MCF 10A (cell line): ENCODE data around the gene CPXM1. TPM values are rescaled to one million over a fixed set of nuclear protein-coding genes. Genes with fewer than 3 reads are reported as not detected.

Experiments used
- BruUV-seq: library from RNA; stranded (reverse); fragments of 400-500 nt; replicated peaks from 2 replicates; lab custom pipeline; 2021; lab: Mats Ljungman, UMichigan
- CTCF ChIA-PET: fragments of 300-600 bp; sonication (Branson Sonifier 250); formaldehyde crosslinking; extraction: SDS; loops from one replicate; lab custom pipeline; 2021; ENCODE audit warnings: antibody characterized with exemption, inconsistent platforms; lab: Yijun Ruan, JAX
- POLR2A ChIA-PET: fragments of 300-600, 350-650 bp; sonication (Branson Sonifier 250); formaldehyde crosslinking; extraction: SDS; loops from one replicate; lab custom pipeline; 2020; ENCODE audit warnings: antibody characterized with exemption, inconsistent platforms; lab: Yijun Ruan, JAX
- DNase-seq: peaks from one replicate; pipeline ENCODE4 v3.0.0-alpha.2; 2018; ENCODE audit not compliant: unreplicated experiment
- H3K27ac Mint-ChIP-seq: one replicate; pipeline ENCODE4 v1.8.0; 2022; ENCODE audit warnings: mild to moderate bottlenecking, low read depth, mixed read lengths; ENCODE audit not compliant: unreplicated experiment
- H3K27me3 Mint-ChIP-seq: one replicate; pipeline ENCODE4 v1.8.0; 2022; ENCODE audit warnings: mixed read lengths; ENCODE audit not compliant: insufficient read depth, unreplicated experiment
- H3K36me3 Mint-ChIP-seq: one replicate; pipeline ENCODE4 v1.8.0; 2022; ENCODE audit warnings: mild to moderate bottlenecking, moderate library complexity, mixed read lengths; ENCODE audit not compliant: insufficient read depth, unreplicated experiment
- H3K4me1 Mint-ChIP-seq: one replicate; pipeline ENCODE4 v1.8.0; 2022; ENCODE audit warnings: mixed read lengths; ENCODE audit not compliant: insufficient read depth, unreplicated experiment
- H3K4me3 Mint-ChIP-seq: one replicate; pipeline ENCODE4 v1.8.0; 2022; ENCODE audit warnings: mild to moderate bottlenecking, moderate library complexity, mixed read lengths; ENCODE audit not compliant: unreplicated experiment
- H3K9me3 Mint-ChIP-seq: one replicate; pipeline ENCODE4 v1.8.0; 2022; ENCODE audit warnings: mixed read lengths; ENCODE audit not compliant: unreplicated experiment
- CTCF ChIP-seq: fragments of 200-600 bp; IDR thresholded peaks from one replicate; pipeline ENCODE4 v1.8.0; 2022; ENCODE audit warnings: antibody characterized with exemption, mild to moderate bottlenecking; ENCODE audit not compliant: unreplicated experiment
- intact Hi-C: fragments of 100-400 bp; cut with micrococcal nuclease; formaldehyde crosslinking; loops from 2 replicates; pipeline ENCODE4 v1.14.1; 2022
- total RNA-seq: library from RNA; stranded (reverse); gene quantifications from 2 replicates; pipeline ENCODE4 v1.2.3, GENCODE V29; 2022

CPXM1 gene
- total RNA-seq, 1 experiment from 2014 or later: not detected

GRCh38 chr20:2796011-2796660, 4.3 kb downstream of the CPXM1 start:
- no peak overlapping the region for H3K4me3 Mint-ChIP-seq
- no peaks in the 10 kb centered on the region for H3K36me3 Mint-ChIP-seq
- peaks cover 64% of the 10 kb centered on the region for H3K27me3 Mint-ChIP-seq
- TF ChIP-seq CTCF: no peak
- ChIA-PET CTCF (interaction anchor here (0.7 to 0.9 kb wide), 3 partner anchors 42 to 320 kb away, joined by 3 to 5 read pairs (median 5); no protein-coding TSS in a partner anchor), POLR2A (interaction anchor here (0.6 kb wide), 1 partner anchor 1428 kb away, joined by 3 read pairs; no protein-coding TSS in a partner anchor)
- DNase-seq: no peak
- intact Hi-C loops: no loop called here
- no peaks in the 10 kb centered on the region for H3K9me3 Mint-ChIP-seq
- no peak overlapping the region for H3K27ac Mint-ChIP-seq
- no TSS peak for BruUV-seq
- H3K4me1 Mint-ChIP-seq: peaks cover 5% of the 10 kb centered on the region

GRCh38 chr20:2795451-2795850, 5.0 kb downstream of the CPXM1 start:
- Mint-ChIP-seq H3K27ac (no peak overlapping the region), H3K36me3 (no peaks in the 10 kb centered on the region), H3K4me1 (peaks cover 5% of the 10 kb centered on the region), H3K4me3 (no peak overlapping the region), H3K9me3 (no peaks in the 10 kb centered on the region), H3K27me3 (peaks cover 64% of the 10 kb centered on the region)
- intact Hi-C loops: no loop called here
- POLR2A ChIA-PET: no interaction called here
- CTCF ChIA-PET: interaction anchor here (0.7 to 0.8 kb wide), 3 partner anchors 11 to 320 kb away, joined by 3 to 5 read pairs (median 5); no protein-coding TSS in a partner anchor
- no peak for DNase-seq
- BruUV-seq: no TSS peak
- no peak for TF ChIP-seq CTCF

GRCh38 chr20:2794866-2795447, 5.5 kb downstream of the CPXM1 start:
- TF ChIP-seq CTCF: no peak
- no peak overlapping the region for H3K27ac Mint-ChIP-seq
- peaks cover 3% of the 10 kb centered on the region for H3K4me1 Mint-ChIP-seq
- intact Hi-C loops: no loop called here
- BruUV-seq: no TSS peak
- H3K9me3 Mint-ChIP-seq: no peaks in the 10 kb centered on the region
- ChIA-PET POLR2A (interaction anchor here (0.7 kb wide), 2 partner anchors 33 to 66 kb away, joined by 3 to 4 read pairs; no protein-coding TSS in a partner anchor), CTCF (interaction anchor here (0.6 to 0.7 kb wide), 4 partner anchors 12 to 829 kb away, joined by 3 read pairs; no protein-coding TSS in a partner anchor)
- no peak for DNase-seq
- no peak overlapping the region for H3K4me3 Mint-ChIP-seq
- H3K36me3 Mint-ChIP-seq: no peaks in the 10 kb centered on the region
- peaks cover 64% of the 10 kb centered on the region for H3K27me3 Mint-ChIP-seq

GRCh38 chr20:2794202-2794748, 6.2 kb downstream of the CPXM1 start:
- CTCF ChIA-PET: interaction anchor here (0.6 to 0.7 kb wide), 4 partner anchors 57 to 828 kb away, joined by 3 read pairs; partner anchors contain the start of gene SNRPB
- POLR2A ChIA-PET: interaction anchor here (0.7 kb wide), 2 partner anchors 32 to 65 kb away, joined by 3 to 4 read pairs; no protein-coding TSS in a partner anchor
- H3K27ac Mint-ChIP-seq: no peak overlapping the region
- BruUV-seq: no TSS peak
- no peak overlapping the region for H3K4me3 Mint-ChIP-seq
- H3K27me3 Mint-ChIP-seq: peaks cover 64% of the 10 kb centered on the region
- no peak for TF ChIP-seq CTCF
- H3K4me1 Mint-ChIP-seq: no peaks in the 10 kb centered on the region
- intact Hi-C loops: no loop called here
- DNase-seq: no peak
- no peaks in the 10 kb centered on the region for H3K9me3 Mint-ChIP-seq
- H3K36me3 Mint-ChIP-seq: no peaks in the 10 kb centered on the region
